Astrocyte of the spinal cord (primary cell): ENCODE measurements around the gene UBE2S.
"Not testable (repeated sequence)": the region's sequence is repeated elsewhere in the genome, so short reads cannot be mapped to it uniquely, and the experiment has no call there.

Experiments used
- DNase-seq: peaks from one replicate; pipeline ENCODE4 v3.0.0; 2011; ENCODE audit warnings: low read depth, low spot score
- H3K4me3 ChIP-seq: 2 replicates; pipeline ENCODE4 v1.5.1; 2011; ENCODE audit warnings: low read depth, mild to moderate bottlenecking, low read length, moderate library complexity
- CTCF ChIP-seq: IDR thresholded peaks from 2 replicates; pipeline ENCODE4 v1.5.1; 2012; ENCODE audit warnings: low read depth, mild to moderate bottlenecking, low read length, inconsistent platforms
- in situ Hi-C: cut with HindIII; loops from 2 replicates; pipeline ENCODE4 v1.10.0; 2017; ENCODE audit warnings: low sequenced_read_pairs

The UBE2S gene

GRCh38 chr19:55451163-55451964 is 43.8 kb upstream of the UBE2S start:
- H3K4me3 ChIP-seq: no peak overlapping the region
- no peak for TF ChIP-seq CTCF

GRCh38 chr19:55449469-55449868 is 41.9 kb upstream of the UBE2S start:
- TF ChIP-seq CTCF: no peak
- no peak for DNase-seq
- H3K4me3 ChIP-seq: no peak overlapping the region
- in situ Hi-C loops: no loop called here

More at GRCh38 chr19:55451163-55451964, 43.8 kb upstream of the UBE2S start:
- no peak for DNase-seq
- in situ Hi-C loops: no loop called here

- H3K4me3 ChIP-seq, in situ Hi-C loops, DNase-seq: not testable (repeated sequence)
Observed at GRCh38 chr19:55448175-55448490, 40.5 kb upstream of the UBE2S start.

- H3K4me3 ChIP-seq: no peak overlapping the region
- in situ Hi-C loops: no loop called here
- peak; percentile 9 for DNase-seq
- no peak for TF ChIP-seq CTCF
Observed at GRCh38 chr19:55447421-55448174, 40.0 kb upstream of the UBE2S start.

- DNase-seq: no peak
- in situ Hi-C loops: no loop called here
- no peak overlapping the region for H3K4me3 ChIP-seq
- no peak for TF ChIP-seq CTCF
Observed at GRCh38 chr19:55446060-55446459, 38.5 kb upstream of the UBE2S start.

GRCh38 chr19:55444646-55445045 is 37.1 kb upstream of the UBE2S start:
- in situ Hi-C loops: no loop called here
- no peak overlapping the region for H3K4me3 ChIP-seq
- DNase-seq: no peak
- TF ChIP-seq CTCF: no peak

- in situ Hi-C loops: no loop called here
- no peak overlapping the region for H3K4me3 ChIP-seq
- DNase-seq: no peak
- no peak for TF ChIP-seq CTCF
Observed at GRCh38 chr19:55443824-55444480, 36.4 kb upstream of the UBE2S start.
